Omental fat pad (tissue), 4 donors: Measurements from ENCODE around the gene LDLRAD3. TPM values are rescaled to one million over a fixed set of nuclear protein-coding genes. Genes with fewer than 3 reads are reported as not detected.

Experiments used
- ATAC-seq: fragments of 150-250 bp; one replicate; pipeline ENCODE4 v1.9.1; 2016; ENCODE audit warnings: mild to moderate bottlenecking, moderate library complexity; ENCODE audit not compliant: low FRiP score
- DNase-seq: peaks from one replicate; pipeline ENCODE4 v3.0.0-alpha.2; 2019; ENCODE audit warnings: low spot score
- CTCF ChIP-seq, 3 donors: fragments of 450-650 bp; IDR thresholded peaks; one replicate each; pipeline ENCODE4 v1.5.1; 2016 to 2017; ENCODE audit warnings: antibody characterized with exemption in 3 of 3, mild to moderate bottlenecking in 3 of 3, moderate library complexity in 2 of 3
- total RNA-seq, 4 donors: library from RNA; depleted of rRNA; stranded (reverse); fragments of >200 nt; gene quantifications; one replicate each; pipeline ENCODE4 v1.1.0, GENCODE V29; 2016

The LDLRAD3 gene
- total RNA-seq, 4 donors from 2014 or later, result 15.6 to 70.2 (median 25.7) TPM

- TF ChIP-seq CTCF (IDR thresholded peaks at IDR 0.05), result no peak
Measured at GRCh38 chr11:36160091-36160490, 216.2 kb downstream of the LDLRAD3 start.

GRCh38 chr11:36161572-36161971 is 217.7 kb downstream of the LDLRAD3 start:
- DNase-seq, result no peak
- no peak for ATAC-seq
- no peak for TF ChIP-seq CTCF (IDR thresholded peaks at IDR 0.05)

More at GRCh38 chr11:36160091-36160490, 216.2 kb downstream of the LDLRAD3 start:
- ATAC-seq (no peak), DNase-seq (no peak)

GRCh38 chr11:36162006-36162882 is 218.4 kb downstream of the LDLRAD3 start:
- no peak for TF ChIP-seq CTCF (IDR thresholded peaks at IDR 0.05)
- DNase-seq, result no peak
- no peak for ATAC-seq

- DNase-seq (no peak), ATAC-seq (no peak)
- TF ChIP-seq CTCF (IDR thresholded peaks at IDR 0.05), result no peak
Measured at GRCh38 chr11:36162883-36163434, 219.1 kb downstream of the LDLRAD3 start.

- DNase-seq, result no peak
- no peak for TF ChIP-seq CTCF (IDR thresholded peaks at IDR 0.05)
- no peak for ATAC-seq
Measured at GRCh38 chr11:36164506-36165250, 220.8 kb downstream of the LDLRAD3 start.

- ATAC-seq (no peak), DNase-seq (no peak)
Measured at GRCh38 chr11:36165621-36166397, 221.9 kb downstream of the LDLRAD3 start.

More at GRCh38 chr11:36165621-36166397, 221.9 kb downstream of the LDLRAD3 start:
- no peak for TF ChIP-seq CTCF (IDR thresholded peaks at IDR 0.05)
